ENCODE measurements around the gene MAP7.

MAP7 gene

GRCh38 chr6:136370988-136371728 is 179.1 kb downstream of the MAP7 start:
- DNase-seq, result no peak

DNA sequence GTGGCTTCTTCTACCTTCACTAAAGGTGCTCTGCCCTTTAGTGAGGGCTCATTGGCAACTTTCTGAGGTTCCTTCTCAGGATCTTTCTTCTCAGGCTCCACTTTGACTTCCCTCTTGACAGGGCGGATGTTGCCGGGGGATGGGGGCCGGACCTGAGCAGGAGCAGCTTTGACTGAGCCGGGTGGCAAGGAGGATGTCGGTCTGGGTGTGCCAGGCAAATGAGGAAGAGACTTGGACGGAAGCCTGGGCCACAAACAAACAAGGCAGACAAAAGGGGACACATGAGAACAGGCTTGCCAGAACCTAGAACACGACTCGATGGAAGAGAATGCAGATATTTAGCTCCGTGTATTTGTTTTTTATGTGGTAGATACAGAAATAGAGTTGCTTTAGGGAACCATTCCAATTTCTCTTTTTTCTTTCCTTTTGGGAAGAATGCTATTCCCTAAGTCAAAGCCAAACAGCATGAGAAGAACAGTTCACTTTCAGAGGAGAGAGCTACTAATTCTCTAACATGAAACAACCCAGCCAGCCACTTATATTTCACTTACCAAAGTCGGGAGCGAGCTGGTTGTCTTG is 184.4 kb downstream of the MAP7 start:
- no peak for DNase-seq

DNA sequence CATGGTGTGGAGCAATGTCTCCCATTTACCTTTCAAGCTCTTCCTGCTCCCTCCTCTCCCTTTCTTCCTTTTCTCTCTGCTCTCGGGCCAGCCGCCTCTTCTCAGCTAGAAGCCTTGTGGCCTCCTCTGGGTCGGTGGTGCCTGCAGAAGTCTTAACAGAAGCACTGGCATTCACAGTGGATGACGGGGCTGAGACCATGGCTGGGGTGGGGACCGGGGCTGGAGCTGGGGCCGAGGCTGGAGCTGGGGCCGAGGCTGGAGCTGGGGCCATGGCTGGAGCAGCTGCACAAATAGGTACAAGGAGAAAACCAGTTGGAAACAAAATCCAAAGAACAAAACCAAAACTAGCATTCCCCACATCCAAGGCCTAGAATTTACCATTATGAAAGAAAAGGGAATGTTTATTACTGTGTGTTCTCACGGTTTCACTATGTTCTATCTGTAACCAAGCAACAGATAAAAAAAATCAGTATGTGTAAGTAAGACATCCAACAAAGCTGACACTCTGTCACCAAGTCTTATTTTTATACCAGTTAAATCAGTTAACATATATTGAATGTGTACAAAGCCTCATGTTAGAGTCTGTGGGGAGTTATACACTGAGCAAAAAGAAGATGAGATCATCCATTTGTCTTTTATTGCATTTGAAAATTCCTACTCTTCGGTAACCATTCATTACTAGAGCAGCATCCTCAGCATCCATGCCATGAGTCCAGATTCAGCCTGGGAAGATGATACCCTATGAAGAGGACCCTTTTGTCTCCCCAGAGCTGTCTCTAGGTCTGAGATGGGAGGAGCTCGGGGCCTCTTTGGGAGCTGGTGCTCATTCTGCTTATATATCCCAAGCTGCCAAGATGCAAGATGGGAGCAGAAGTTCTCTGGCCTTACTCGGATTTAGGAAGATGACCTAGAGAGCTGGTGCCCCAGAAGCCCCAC is 187.5 kb downstream of the MAP7 start:
- DNase-seq, result no peak

DNA sequence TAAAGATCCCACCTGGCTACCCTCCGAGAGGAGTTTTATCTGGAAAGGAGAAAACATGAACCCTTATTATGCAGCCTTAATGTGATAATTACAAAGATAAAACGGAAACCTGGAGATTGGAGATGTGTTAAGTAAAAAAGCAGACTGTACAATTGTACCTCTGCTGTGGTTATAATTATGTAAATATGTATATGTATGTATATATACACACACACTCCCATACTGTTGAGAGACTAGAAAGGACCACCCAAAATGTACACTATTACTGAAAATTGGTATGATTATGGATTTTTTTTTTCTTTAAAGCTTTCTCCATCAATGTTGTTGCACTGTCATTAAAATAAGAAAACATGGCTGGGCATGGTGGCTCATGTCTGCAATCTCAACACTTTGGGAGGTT is 188.4 kb downstream of the MAP7 start:
- no peak for DNase-seq

DNA sequence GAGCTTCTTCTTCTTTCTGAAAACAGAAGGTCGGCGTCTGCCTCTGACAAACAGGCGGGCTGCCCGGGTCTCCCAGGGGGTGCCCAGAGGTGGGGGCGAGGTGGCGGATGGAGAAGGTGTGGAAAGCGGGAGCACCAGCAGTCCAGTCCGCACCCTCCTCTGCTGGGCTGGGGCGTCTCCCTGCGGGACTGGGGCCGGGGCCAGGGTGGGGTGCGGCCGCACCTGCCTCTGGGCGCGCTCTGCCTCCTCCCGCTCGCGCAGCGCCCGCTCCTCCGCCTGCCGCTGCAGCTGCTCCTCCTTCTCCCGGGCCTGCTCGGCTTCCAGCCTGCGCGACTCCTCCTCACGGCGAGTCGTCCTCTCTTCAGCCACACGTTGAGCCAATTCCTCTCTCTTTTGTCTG is 189.4 kb downstream of the MAP7 start:
- no peak for DNase-seq

DNA sequence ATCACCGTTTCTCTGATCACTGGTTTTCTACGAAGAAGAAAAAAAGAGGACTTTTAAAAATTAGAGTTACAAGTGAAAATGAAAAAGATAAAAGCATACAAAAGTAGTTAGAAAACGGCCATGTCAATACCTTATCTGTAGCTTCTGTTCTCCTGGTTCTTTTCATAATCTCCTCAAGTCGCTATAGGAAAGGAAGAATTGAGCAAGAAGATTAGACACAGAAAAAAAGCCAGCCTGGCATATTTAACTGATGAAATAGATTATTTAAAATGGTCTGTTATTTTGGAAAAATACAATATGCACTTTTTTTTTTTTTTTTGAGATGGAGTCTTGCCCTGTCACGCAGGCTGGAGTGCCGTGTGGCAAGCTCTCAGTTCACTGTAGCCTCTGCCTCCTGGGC is 190.4 kb downstream of the MAP7 start:
- no peak for DNase-seq

DNA sequence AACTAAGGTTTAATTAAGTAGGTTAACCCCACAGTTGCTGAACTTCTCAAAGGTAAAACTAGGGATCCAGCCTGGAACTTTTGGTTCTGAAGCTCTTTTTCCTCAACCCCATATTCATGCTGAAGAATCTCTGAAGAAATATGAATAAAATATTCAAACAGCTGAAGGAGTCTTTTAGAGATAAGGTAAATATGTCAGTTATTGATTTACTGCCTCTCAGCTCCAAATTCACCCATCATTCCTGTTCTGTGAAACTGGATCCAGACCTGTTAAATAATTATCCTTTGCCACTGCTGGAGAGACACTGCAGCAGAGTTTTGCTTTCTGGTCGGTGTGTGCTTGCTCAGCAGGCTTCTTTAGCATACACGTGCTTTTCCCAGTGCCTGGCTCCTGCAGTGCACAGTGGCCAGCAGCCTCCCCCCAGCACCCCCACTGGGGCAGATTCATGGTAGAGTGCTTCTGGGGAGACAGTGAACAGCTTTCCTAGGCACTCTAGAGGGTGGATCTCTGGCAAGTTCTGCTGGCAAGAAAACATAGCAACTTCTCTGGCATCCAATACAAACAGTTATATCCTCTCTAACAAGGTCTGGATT is 198.6 kb downstream of the MAP7 start:
- DNase-seq, result no peak

DNA sequence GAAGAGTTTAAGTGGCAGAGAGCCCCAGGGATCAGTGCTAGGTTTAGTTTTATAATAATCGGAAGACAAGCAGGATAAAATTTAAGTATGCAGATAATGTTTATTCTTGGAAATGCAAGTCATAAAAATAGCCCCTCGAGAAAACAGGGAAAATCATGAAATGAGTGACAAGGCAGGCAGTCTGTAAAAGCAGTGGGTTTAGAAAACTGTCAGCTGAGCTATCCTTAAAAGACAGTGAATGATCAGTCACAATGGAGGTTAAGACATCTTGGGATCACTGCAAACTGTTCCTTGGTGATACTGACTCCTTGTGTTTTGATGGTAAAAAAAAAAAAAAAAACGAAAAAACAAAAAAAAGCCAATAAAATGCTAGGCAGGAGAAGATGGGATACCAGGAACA is 199.3 kb downstream of the MAP7 start:
- DNase-seq, result no peak

DNA sequence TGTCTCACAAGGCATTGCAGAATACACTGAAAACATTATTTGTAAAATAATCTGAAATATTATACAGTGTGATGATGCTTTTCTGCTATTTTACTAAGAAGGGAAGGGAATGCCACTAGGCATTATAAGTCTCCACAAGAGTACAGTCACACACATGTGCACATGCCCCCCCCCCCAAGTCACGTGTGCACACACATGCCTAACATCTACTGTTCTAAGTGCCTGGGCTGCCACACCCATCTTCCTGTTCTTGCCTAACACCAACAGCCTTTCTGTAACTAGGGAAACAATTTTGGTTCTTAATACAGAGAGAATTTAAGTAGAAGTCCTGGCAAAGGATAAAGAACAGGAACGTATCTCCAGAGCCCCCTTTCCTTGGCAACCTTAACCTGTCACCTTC is 202.4 kb downstream of the MAP7 start:
- DNase-seq, result no peak

- no peak for DNase-seq
These were observed 205.1 kb downstream of the MAP7 start for GRCh38 chr6:136345145-136345544.

GRCh38 chr6:136344420-136344819 is 205.8 kb downstream of the MAP7 start:
- DNase-seq, result peak; percentile 43

DNA sequence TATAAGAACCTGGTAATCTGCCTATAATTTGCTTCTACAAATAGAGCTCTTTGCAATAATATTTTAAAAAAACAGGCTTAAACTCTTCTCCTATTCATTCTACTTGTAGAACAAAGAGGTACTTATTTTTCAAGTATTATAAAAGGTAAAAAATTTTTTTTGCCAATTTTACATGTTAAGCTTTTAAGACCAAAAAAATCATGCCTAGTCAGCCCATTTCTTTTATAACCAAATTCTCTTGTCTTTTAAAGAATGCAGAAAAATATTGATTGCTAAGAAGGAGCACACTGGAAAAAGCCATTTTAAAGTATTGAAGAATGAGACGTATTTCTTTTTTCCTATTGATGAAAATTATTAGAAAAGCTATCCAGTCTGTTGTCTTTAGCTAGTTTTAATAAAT is 206.5 kb downstream of the MAP7 start:
- DNase-seq, result no peak

- DNase-seq, result no peak
These were observed 206.9 kb downstream of the MAP7 start for GRCh38 chr6:136343275-136343674.

GRCh38 chr6:136341967-136342366 is 208.3 kb downstream of the MAP7 start:
- DNase-seq, result no peak

DNA sequence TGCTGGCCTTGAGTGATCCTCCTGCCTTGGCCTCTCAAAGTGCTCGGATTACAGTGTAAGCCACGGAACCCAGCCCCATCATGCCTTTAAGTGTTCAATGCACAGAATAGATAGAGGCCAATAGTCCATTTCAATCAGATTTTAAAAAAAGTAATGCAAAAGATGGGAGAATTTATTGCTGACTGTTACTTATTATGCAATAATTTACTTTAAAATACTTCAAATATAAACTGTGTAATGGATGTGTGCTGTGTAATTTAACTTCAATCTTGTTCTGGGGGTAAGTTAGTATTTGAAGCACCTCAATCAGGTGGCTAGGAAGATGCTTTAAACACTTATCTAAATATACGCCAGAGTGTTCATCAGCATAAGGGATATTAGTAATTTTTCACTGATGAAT is 208.9 kb downstream of the MAP7 start:
- DNase-seq, result no peak

GRCh38 chr6:136338486-136338885 is 211.7 kb downstream of the MAP7 start:
- DNase-seq, result no peak

GRCh38 chr6:136337606-136338005 is 212.6 kb downstream of the MAP7 start:
- DNase-seq, result no peak

DNA sequence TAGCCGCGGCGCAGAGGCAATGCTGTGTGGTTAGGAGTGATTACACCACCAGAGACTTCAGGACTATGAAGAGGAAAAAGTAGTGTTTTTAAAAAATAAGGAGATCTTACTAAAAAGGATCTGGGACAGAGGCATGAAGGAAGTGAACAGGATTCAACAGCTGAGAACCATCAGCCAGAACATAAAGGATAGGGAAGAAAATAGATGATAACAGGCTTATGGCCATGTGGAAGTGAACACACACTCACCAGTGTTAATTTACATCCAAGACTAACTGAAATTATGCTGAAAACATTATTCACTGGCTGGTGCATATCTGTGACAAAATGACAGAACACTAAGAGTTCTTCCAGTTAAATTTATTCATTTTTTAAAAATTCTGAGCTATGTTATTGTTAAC is 213.1 kb downstream of the MAP7 start:
- no peak for DNase-seq

DNA sequence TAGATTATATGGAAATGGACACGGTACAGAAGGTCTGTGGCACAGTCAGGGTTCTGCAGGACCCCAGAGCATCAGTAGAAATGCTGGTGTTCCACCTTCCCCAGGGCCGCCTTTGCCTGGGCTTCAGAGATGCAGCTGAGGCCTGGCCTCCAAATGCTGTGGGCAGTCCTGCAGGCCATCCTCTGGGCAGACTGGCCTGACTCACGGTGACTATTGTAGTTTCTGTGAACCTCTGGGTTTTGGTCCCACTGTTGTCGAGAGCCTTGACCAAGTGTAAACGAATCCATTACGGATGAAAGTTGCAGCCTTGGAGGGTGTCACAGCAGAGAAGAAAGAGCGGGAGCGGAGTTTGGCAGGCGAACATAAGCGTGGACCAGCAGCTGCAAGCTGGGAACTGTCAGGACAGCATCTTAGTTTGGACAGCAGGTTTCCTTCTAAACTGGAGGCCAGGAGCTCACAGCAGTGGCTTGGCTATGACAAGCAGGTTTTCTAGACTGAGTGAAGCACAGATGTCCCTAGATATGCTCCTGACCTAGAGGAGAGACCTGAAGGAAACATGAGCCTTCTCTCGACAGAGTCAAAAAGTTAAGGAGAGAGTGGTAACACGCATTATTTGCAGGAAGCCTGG is 214.4 kb downstream of the MAP7 start:
- DNase-seq, result no peak

GRCh38 chr6:136334853-136335252 is 215.4 kb downstream of the MAP7 start:
- DNase-seq, result no peak

DNA sequence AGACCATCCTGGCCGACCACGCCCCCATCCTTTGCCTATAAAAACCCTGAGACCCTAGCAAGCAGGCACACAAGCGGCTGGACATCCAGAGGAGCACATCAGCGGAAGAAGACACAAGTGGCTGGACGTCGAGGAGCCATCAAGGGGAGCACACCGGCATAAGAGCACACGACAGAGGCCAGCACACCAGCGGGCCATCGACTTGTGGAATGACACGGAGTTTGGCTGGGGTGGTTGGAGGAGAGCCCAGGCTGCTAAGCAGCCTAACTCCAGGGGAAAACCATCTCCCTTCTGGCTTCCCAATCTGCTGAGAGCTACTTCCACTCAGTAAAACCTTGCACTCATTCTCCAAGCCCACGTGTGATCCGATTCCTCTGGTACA is 215.8 kb downstream of the MAP7 start:
- no peak for DNase-seq

GRCh38 chr6:136333824-136334464 is 216.3 kb downstream of the MAP7 start:
- DNase-seq, result no peak

GRCh38 chr6:136331461-136331860 is 218.8 kb downstream of the MAP7 start:
- DNase-seq, result no peak
